ACC112 (cell line): ENCODE results near the gene OR1M1.

Experiments used
- H2AFZ ChIP-seq: fragments of 200-600 bp; sonication (generic); one replicate; pipeline ENCODE4 v1.6.0; 2017; ENCODE audit warnings: antibody characterized with exemption, low read length; ENCODE audit not compliant: unreplicated experiment
- H3K27ac ChIP-seq: fragments of 200-600 bp; sonication (generic); 2 replicates; pipeline ENCODE4 v1.5.1; 2014; ENCODE audit warnings: low read depth, mild to moderate bottlenecking, antibody characterized with exemption, low read length, moderate library complexity
- H3K27me3 ChIP-seq: fragments of 200-600 bp; sonication (generic); 2 replicates; pipeline ENCODE4 v1.6.1; 2014; ENCODE audit warnings: mild to moderate bottlenecking, antibody characterized with exemption, low read length, moderate library complexity, mixed read lengths; ENCODE audit not compliant: insufficient read depth
- H3K36me3 ChIP-seq: fragments of 200-600 bp; sonication (generic); 2 replicates; pipeline ENCODE4 v1.6.1; 2016; ENCODE audit warnings: mild to moderate bottlenecking, antibody characterized with exemption, low read length, moderate library complexity, mixed read lengths; ENCODE audit not compliant: insufficient read depth
- H3K4me1 ChIP-seq: fragments of 200-600 bp; sonication (generic); one replicate; pipeline ENCODE4 v1.6.1; 2016; ENCODE audit warnings: low read length, mixed read lengths; ENCODE audit not compliant: insufficient read depth, unreplicated experiment, control insufficient read depth
- H3K4me3 ChIP-seq: fragments of 200-600 bp; sonication (generic); 2 replicates; pipeline ENCODE4 v1.5.1; 2014; ENCODE audit warnings: mild to moderate bottlenecking, low read depth, low read length
- H3K79me2 ChIP-seq: fragments of 200-600 bp; sonication (generic); one replicate; pipeline ENCODE4 v1.6.0; 2016; ENCODE audit warnings: low read length; ENCODE audit not compliant: control insufficient read depth, unreplicated experiment, insufficient read depth

OR1M1 gene

DNA sequence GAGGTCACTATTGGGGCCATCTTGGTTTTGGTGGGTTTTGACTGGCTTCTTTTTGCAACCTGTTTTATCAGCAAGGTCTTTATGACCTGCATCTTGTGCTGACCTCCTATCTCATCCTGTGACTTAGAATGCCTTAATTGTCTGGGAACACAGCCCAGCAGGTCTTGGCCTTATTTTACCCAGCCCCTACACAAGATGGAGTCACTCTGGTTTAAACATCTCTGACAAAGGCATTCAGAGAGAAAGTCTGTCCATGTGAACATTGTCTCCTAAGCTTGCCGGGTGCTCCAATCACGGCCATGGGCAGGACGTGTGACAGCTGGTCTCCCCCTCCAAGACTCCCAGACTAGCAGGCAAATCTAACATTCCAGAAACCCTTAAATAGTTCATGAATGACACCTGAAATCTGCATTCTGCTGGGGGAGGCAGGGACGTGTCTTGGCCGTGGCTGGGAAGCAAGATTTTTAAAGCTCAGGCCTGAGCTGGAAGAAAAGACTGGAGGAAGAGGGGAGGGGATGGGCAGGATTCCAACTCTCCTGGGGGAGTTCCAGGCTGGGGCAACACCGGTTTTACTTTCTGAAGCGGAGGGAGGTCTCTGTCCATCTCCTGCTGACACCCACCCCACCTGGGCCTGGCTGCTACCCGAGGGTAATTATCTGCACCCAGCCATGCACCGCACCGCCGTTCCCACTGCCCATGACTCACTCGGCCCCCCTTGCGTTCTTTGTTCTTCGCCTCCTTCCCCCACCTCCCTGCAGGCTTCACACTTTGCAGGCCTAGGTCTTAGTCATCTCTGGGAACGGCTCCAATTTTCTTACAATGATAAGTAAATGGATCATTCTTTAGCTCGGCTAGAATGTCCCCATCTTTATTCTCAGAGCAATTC lies 11.6 kb upstream of the OR1M1 start:
- H2AFZ ChIP-seq: no peak overlapping the region
- no peak overlapping the region for H3K27ac ChIP-seq

DNA sequence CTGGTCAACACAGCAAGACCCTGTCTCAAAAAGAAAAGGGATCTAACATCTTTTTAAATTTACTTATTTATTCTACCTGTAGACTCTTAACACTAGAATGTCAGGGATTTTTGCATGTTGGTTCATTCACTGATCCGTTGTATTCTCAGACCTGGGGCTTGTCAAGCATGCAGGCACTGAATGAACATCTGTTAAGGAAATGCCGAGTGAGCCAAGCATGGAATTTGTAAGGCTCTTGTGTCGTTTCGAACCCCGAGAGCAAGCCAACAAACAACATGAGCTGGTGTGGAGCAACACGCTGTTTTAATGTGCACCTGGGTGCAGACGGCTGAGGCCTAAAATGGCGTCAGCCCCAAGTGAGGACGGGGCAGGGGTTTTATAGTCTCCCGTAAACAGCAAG lies 10.0 kb upstream of the OR1M1 start:
- H2AFZ ChIP-seq: no peak overlapping the region
- H3K27ac ChIP-seq: no peak overlapping the region
- peaks cover 5% of the 10 kb centered on the region for H3K4me1 ChIP-seq
- no peaks in the 10 kb centered on the region for H3K36me3 ChIP-seq
- H3K4me3 ChIP-seq: no peak overlapping the region
- no peaks in the 10 kb centered on the region for H3K79me2 ChIP-seq
- no peaks in the 10 kb centered on the region for H3K27me3 ChIP-seq

More for the DNA sequence above, 11.6 kb upstream of the OR1M1 start:
- Histone ChIP-seq H3K27me3 (no peaks in the 10 kb centered on the region), H3K4me1 (peaks cover 5% of the 10 kb centered on the region), H3K36me3 (no peaks in the 10 kb centered on the region), H3K4me3 (no peak overlapping the region), H3K79me2 (no peaks in the 10 kb centered on the region)

DNA sequence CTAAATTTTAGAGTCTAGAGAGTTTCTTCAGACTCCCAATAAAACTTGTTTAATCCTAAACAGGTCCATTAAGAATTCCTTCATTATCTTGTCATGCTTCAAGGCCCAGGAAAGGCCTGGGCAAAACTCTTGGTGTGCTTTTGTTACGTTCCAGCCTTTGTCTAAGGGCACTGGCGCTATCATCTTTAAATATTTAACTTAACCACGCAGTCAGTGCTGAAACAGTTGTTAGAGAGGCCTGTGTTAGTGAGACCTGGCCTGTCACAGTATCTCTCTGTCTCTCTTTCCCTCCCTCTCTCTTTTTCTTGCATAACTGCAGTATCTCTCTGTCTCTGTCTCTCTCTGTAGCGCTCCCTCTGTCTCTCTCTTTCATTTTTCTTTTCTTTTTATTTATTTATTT lies 8.2 kb upstream of the OR1M1 start:
- H2AFZ ChIP-seq: no peak overlapping the region
- no peak overlapping the region for H3K4me3 ChIP-seq
- H3K4me1 ChIP-seq: peaks cover 5% of the 10 kb centered on the region
- no peaks in the 10 kb centered on the region for H3K36me3 ChIP-seq
- no peaks in the 10 kb centered on the region for H3K79me2 ChIP-seq
- no peaks in the 10 kb centered on the region for H3K27me3 ChIP-seq
- no peak overlapping the region for H3K27ac ChIP-seq

DNA sequence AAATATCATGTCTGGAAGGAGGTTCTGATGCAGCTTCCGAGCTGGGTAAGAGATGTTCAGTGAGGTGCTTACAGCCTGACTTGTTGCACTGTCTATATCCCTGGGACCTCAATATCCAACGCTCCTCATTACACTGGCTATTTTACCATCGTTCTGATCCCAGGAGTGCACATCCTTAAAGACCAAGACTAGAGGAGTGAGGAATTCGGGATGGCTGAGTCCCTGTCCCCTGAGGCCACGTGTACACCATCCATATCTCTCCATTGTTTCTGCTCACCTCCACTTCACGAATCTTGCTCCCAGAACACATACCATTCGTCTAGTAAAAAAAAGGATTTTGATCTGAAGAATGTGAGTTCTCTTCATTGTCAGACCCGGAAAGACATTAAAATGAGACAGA lies 20.5 kb downstream of the OR1M1 start, which contains the start of gene OR7G2:
Gene OR7G2 (minus strand): TSS at position 101 of the 400 bp plus-strand sequence. CDS start 4,232 bp downstream, outside the sequence.
- no peaks in the 10 kb centered on the region for H3K36me3 ChIP-seq
- H3K27ac ChIP-seq: no peak within 1 kb of the TSS
- H2AFZ ChIP-seq: no peak within 1 kb of the TSS
- H3K4me1 ChIP-seq: no peaks in the 10 kb centered on the region
- H3K79me2 ChIP-seq: no peaks in the 10 kb centered on the region
- H3K4me3 ChIP-seq: no peak within 1 kb of the TSS
- H3K27me3 ChIP-seq: peaks cover 11% of the 10 kb centered on the region

- no peaks in the 10 kb centered on the region for H3K36me3 ChIP-seq
- no peak overlapping the region for H2AFZ ChIP-seq
- no peaks in the 10 kb centered on the region for H3K4me1 ChIP-seq
- H3K4me3 ChIP-seq: no peak overlapping the region
- no peaks in the 10 kb centered on the region for H3K79me2 ChIP-seq
- H3K27ac ChIP-seq: no peak overlapping the region
- peaks cover 12% of the 10 kb centered on the region; the same call in 1 of the 2 replicates for H3K27me3 ChIP-seq
Measured at GRCh38 chr19:9109959-9110358, 23.1 kb downstream of the OR1M1 start.

GRCh38 chr19:9115307-9115813 lies 28.5 kb downstream of the OR1M1 start, which contains the start of gene OR7G1:
Gene OR7G1 (minus strand): TSS chr19:9115763. CDS start chr19:9115763, 0 bp downstream.
- H3K27ac ChIP-seq: no peak within 1 kb of the TSS
- no peaks in the 10 kb centered on the region for H3K79me2 ChIP-seq
- H2AFZ ChIP-seq: no peak within 1 kb of the TSS
- H3K36me3 ChIP-seq: no peaks in the 10 kb centered on the region
- no peaks in the 10 kb centered on the region for H3K4me1 ChIP-seq
- H3K27me3 ChIP-seq: peaks cover 11% of the 10 kb centered on the region; the same call in 1 of the 2 replicates
- no peak within 1 kb of the TSS for H3K4me3 ChIP-seq

DNA sequence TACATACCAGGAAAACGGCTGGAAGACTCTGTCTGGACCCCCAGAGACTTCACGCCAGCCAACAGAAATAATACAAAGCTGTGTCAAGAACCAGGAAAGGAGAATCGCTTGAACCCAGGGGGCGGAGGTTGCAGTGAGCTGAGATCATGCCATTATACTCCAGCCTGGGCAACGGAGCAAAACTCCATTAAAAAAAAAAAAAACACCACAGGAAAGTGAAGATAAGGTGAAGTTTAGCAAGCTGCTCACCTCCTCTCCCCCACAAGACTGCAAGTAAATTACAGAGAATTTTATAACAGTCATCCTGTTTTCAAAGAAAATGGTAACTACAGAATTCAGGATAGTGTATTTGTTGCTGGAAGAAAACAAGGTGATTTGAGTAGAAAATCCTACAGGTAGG lies 29.7 kb downstream of the OR1M1 start:
- Histone ChIP-seq H3K27me3 (peaks cover 11% of the 10 kb centered on the region; the same call in 1 of the 2 replicates), H3K36me3 (no peaks in the 10 kb centered on the region), H3K4me1 (no peaks in the 10 kb centered on the region), H3K27ac (no peak overlapping the region), H3K79me2 (no peaks in the 10 kb centered on the region), H3K4me3 (no peak overlapping the region), H2AFZ (no peak overlapping the region)

- H3K27ac ChIP-seq: no peak within 1 kb of the TSS
- no peak within 1 kb of the TSS for H3K4me3 ChIP-seq
- no peaks in the 10 kb centered on the region for H3K36me3 ChIP-seq
- peaks cover 5% of the 10 kb centered on the region for H3K4me1 ChIP-seq
- no peaks in the 10 kb centered on the region for H3K79me2 ChIP-seq
- no peak within 1 kb of the TSS for H2AFZ ChIP-seq
- no peaks in the 10 kb centered on the region for H3K27me3 ChIP-seq
Measured at GRCh38 chr19:9126900-9127405, 40.1 kb downstream of the OR1M1 start, which contains the start of gene OR7G3. Gene OR7G3 (minus strand): TSS chr19:9126950. CDS start chr19:9126950, 0 bp downstream.

- Histone ChIP-seq H2AFZ (no peak overlapping the region), H3K79me2 (no peaks in the 10 kb centered on the region), H3K4me3 (no peak overlapping the region), H3K36me3 (no peaks in the 10 kb centered on the region), H3K27ac (peak overlapping the region; percentile 18; the same call in 1 of the 2 replicates), H3K4me1 (peaks cover 5% of the 10 kb centered on the region), H3K27me3 (no peaks in the 10 kb centered on the region)
Measured at GRCh38 chr19:9128171-9128570, 41.3 kb downstream of the OR1M1 start.

DNA sequence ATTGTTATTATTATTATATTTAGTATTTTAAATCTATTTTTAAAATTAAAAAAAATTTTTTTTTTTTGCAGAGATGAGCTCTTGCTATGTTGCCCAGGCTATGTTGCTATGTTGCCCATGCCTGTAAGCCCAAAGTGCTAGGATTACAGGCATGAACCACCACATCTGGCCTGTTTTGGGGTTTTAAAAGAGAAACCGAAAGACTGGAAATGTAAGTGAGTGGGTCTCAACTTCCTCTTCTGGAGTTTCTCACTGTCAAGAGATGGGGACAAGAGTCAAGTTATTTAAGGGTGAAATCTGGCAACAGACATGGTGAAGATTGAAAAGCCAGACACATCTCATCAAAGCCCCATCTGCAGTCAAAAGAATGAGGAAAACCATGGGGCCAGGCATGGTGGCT lies 44.1 kb downstream of the OR1M1 start:
- Histone ChIP-seq H3K79me2 (no peaks in the 10 kb centered on the region), H3K27me3 (no peaks in the 10 kb centered on the region), H2AFZ (no peak overlapping the region), H3K4me3 (no peak overlapping the region), H3K36me3 (no peaks in the 10 kb centered on the region), H3K27ac (no peak overlapping the region), H3K4me1 (peaks cover 5% of the 10 kb centered on the region)
